Amygdala (tissue), 56 donors: ENCODE results near the gene SEC61B.
"Not testable (repeated sequence)": the region's sequence is repeated elsewhere in the genome, so short reads cannot be mapped to it uniquely, and the experiment has no call there.

ENCODE experiments used
- DNase-seq, 56 donors: peaks; one replicate each; lab custom pipeline; 2025; lab: John Stamatoyannopoulos, UW

The SEC61B gene

GRCh38 chr9:99235926-99236634 is 14.0 kb downstream of the SEC61B start:
- DNase-seq, result no peak

- DNase-seq, result no peak
These were observed 15.3 kb downstream of the SEC61B start for GRCh38 chr9:99237356-99237755.

- not testable (repeated sequence) for DNase-seq
These were observed 15.8 kb downstream of the SEC61B start for GRCh38 chr9:99237849-99238248.

- DNase-seq, result no peak
These were observed 16.2 kb downstream of the SEC61B start for GRCh38 chr9:99238331-99238730.

GRCh38 chr9:99239341-99240060 is 17.4 kb downstream of the SEC61B start:
- no peak for DNase-seq

- peak in 1 of 56 donors; percentile 6 for DNase-seq
These were observed 19.0 kb downstream of the SEC61B start for GRCh38 chr9:99241106-99241505.

GRCh38 chr9:99244344-99245260 is 22.5 kb downstream of the SEC61B start:
- DNase-seq, result no peak

- no peak for DNase-seq
These were observed 27.5 kb downstream of the SEC61B start for GRCh38 chr9:99249619-99250018.

GRCh38 chr9:99251157-99251556 is 29.1 kb downstream of the SEC61B start:
- no peak for DNase-seq

- DNase-seq, result no peak
These were observed 31.1 kb downstream of the SEC61B start for GRCh38 chr9:99253134-99253533.

GRCh38 chr9:99253772-99254431 is 31.8 kb downstream of the SEC61B start:
- DNase-seq, result peak in 20 of 56 donors; percentile 6 to 69 (median 21)

- DNase-seq, result peak in 1 of 56 donors; percentile 15
These were observed 33.6 kb downstream of the SEC61B start for GRCh38 chr9:99255651-99256050.

GRCh38 chr9:99257723-99258389 is 35.8 kb downstream of the SEC61B start:
- no peak for DNase-seq

GRCh38 chr9:99259231-99259918 is 37.3 kb downstream of the SEC61B start:
- DNase-seq, result peak in 55 of 56 donors; percentile 12 to 95 (median 70)

GRCh38 chr9:99261923-99262322 is 39.8 kb downstream of the SEC61B start:
- DNase-seq, result no peak

- no peak for DNase-seq
These were observed 40.9 kb downstream of the SEC61B start for GRCh38 chr9:99262949-99263418.

GRCh38 chr9:99264070-99264680 is 42.1 kb downstream of the SEC61B start:
- no peak for DNase-seq

GRCh38 chr9:99265691-99266090 is 43.6 kb downstream of the SEC61B start:
- no peak for DNase-seq
